ENCODE results near the gene HTR6. TPM values are rescaled to one million over a fixed set of nuclear protein-coding genes. Genes with fewer than 3 reads are reported as not detected.

The HTR6 gene
- total RNA-seq: not detected

- ChIA-PET CTCF (interaction anchor here (1.1 to 1.3 kb wide), 2 partner anchors 8 to 40 kb away, joined by 3 to 6 read pairs; no protein-coding TSS in a partner anchor), POLR2A (no interaction called here)
- DNase-seq: no peak
- Mint-ChIP-seq H3K36me3 (ENCODE audit: low read depth) (no peaks in the 10 kb centered on the region), H3K4me1 (peaks cover 16% of the 10 kb centered on the region), H3K27me3 (peaks cover 40% of the 10 kb centered on the region), H3K27ac (no peak within 1 kb of the TSS), H3K4me3 (no peak within 1 kb of the TSS), H3K9me3 (no peaks in the 10 kb centered on the region)
Observed at GRCh38 chr1:19664453-19665185, at the start of gene HTR6. Gene HTR6, plus strand, starts transcription at chr1:19664875. Its CDS starts 879 bp downstream, at chr1:19665754.

- no peak for DNase-seq
- POLR2A ChIA-PET: no interaction called here
Observed at GRCh38 chr1:19615438-19615837, 49.2 kb upstream of the HTR6 start.

GRCh38 chr1:19616489-19616888 is 48.2 kb upstream of the HTR6 start:
- POLR2A ChIA-PET: no interaction called here
- H3K4me3 Mint-ChIP-seq: no peak overlapping the region
- no peak overlapping the region for H3K27ac Mint-ChIP-seq
- H3K27me3 Mint-ChIP-seq: no peaks in the 10 kb centered on the region
- peaks cover 7% of the 10 kb centered on the region for H3K4me1 Mint-ChIP-seq
- peaks cover 14% of the 10 kb centered on the region for H3K36me3 Mint-ChIP-seq (ENCODE audit: low read depth)
- no peak for DNase-seq
- CTCF ChIA-PET: interaction anchor here (1.4 kb wide), 1 partner anchor 34 kb away, joined by 3 read pairs; no protein-coding TSS in a partner anchor
- no peaks in the 10 kb centered on the region for H3K9me3 Mint-ChIP-seq

More at GRCh38 chr1:19615438-19615837, 49.2 kb upstream of the HTR6 start:
- Mint-ChIP-seq H3K4me3 (no peak overlapping the region), H3K9me3 (no peaks in the 10 kb centered on the region), H3K27ac (no peak overlapping the region), H3K36me3 (ENCODE audit: low read depth) (peaks cover 14% of the 10 kb centered on the region), H3K27me3 (no peaks in the 10 kb centered on the region), H3K4me1 (peaks cover 7% of the 10 kb centered on the region)
- CTCF ChIA-PET: no interaction called here

- Mint-ChIP-seq H3K27me3 (no peaks in the 10 kb centered on the region), H3K9me3 (no peaks in the 10 kb centered on the region), H3K4me3 (no peak overlapping the region), H3K36me3 (ENCODE audit: low read depth) (peaks cover 17% of the 10 kb centered on the region), H3K27ac (no peak overlapping the region), H3K4me1 (peaks cover 7% of the 10 kb centered on the region)
- CTCF ChIA-PET: interaction anchor here (1.4 to 1.5 kb wide), 2 partner anchors 24 to 35 kb away, joined by 3 read pairs; no protein-coding TSS in a partner anchor
- POLR2A ChIA-PET: no interaction called here
- no peak for DNase-seq
Observed at GRCh38 chr1:19617376-19617775, 47.3 kb upstream of the HTR6 start.

- POLR2A ChIA-PET: no interaction called here
- Mint-ChIP-seq H3K9me3 (no peaks in the 10 kb centered on the region), H3K36me3 (ENCODE audit: low read depth) (peaks cover 19% of the 10 kb centered on the region), H3K4me1 (no peaks in the 10 kb centered on the region), H3K27me3 (no peaks in the 10 kb centered on the region), H3K27ac (no peak overlapping the region), H3K4me3 (no peak overlapping the region)
- DNase-seq: no peak
- CTCF ChIA-PET: interaction anchor here (1.5 kb wide), 1 partner anchor 23 kb away, joined by 3 read pairs; no protein-coding TSS in a partner anchor
Observed at GRCh38 chr1:19618428-19618827, 46.2 kb upstream of the HTR6 start.

- no peak overlapping the region for H3K27ac Mint-ChIP-seq
- POLR2A ChIA-PET: no interaction called here
Observed at GRCh38 chr1:19619697-19620384, 44.8 kb upstream of the HTR6 start.

GRCh38 chr1:19620786-19621185 is 43.9 kb upstream of the HTR6 start:
- no peak for DNase-seq
- ChIA-PET POLR2A (no interaction called here), CTCF (no interaction called here)
- H3K27me3 Mint-ChIP-seq: no peaks in the 10 kb centered on the region
- no peak overlapping the region for H3K4me3 Mint-ChIP-seq
- no peaks in the 10 kb centered on the region for H3K9me3 Mint-ChIP-seq
- peaks cover 23% of the 10 kb centered on the region for H3K36me3 Mint-ChIP-seq (ENCODE audit: low read depth)
- no peaks in the 10 kb centered on the region for H3K4me1 Mint-ChIP-seq
- H3K27ac Mint-ChIP-seq: no peak overlapping the region

More at GRCh38 chr1:19619697-19620384, 44.8 kb upstream of the HTR6 start:
- no peaks in the 10 kb centered on the region for H3K9me3 Mint-ChIP-seq
- CTCF ChIA-PET: no interaction called here
- H3K27me3 Mint-ChIP-seq: no peaks in the 10 kb centered on the region
- H3K4me1 Mint-ChIP-seq: no peaks in the 10 kb centered on the region
- DNase-seq: no peak
- peaks cover 28% of the 10 kb centered on the region for H3K36me3 Mint-ChIP-seq (ENCODE audit: low read depth)
- H3K4me3 Mint-ChIP-seq: no peak overlapping the region

- H3K4me3 Mint-ChIP-seq: no peak overlapping the region
- DNase-seq: no peak
- POLR2A ChIA-PET: no interaction called here
- CTCF ChIA-PET: no interaction called here
- H3K36me3 Mint-ChIP-seq (ENCODE audit: low read depth): peaks cover 29% of the 10 kb centered on the region
- no peaks in the 10 kb centered on the region for H3K27me3 Mint-ChIP-seq
- H3K9me3 Mint-ChIP-seq: no peaks in the 10 kb centered on the region
- no peak overlapping the region for H3K27ac Mint-ChIP-seq
- no peaks in the 10 kb centered on the region for H3K4me1 Mint-ChIP-seq
Observed at GRCh38 chr1:19621274-19621950, 43.3 kb upstream of the HTR6 start.

- ChIA-PET POLR2A (no interaction called here), CTCF (no interaction called here)
- Mint-ChIP-seq H3K9me3 (no peaks in the 10 kb centered on the region), H3K36me3 (ENCODE audit: low read depth) (peaks cover 34% of the 10 kb centered on the region), H3K27me3 (no peaks in the 10 kb centered on the region), H3K27ac (no peak overlapping the region), H3K4me1 (no peaks in the 10 kb centered on the region), H3K4me3 (no peak overlapping the region)
- DNase-seq: no peak
Observed at GRCh38 chr1:19622204-19622603, 42.5 kb upstream of the HTR6 start.

- peaks cover 40% of the 10 kb centered on the region for H3K36me3 Mint-ChIP-seq (ENCODE audit: low read depth)
- POLR2A ChIA-PET: no interaction called here
- CTCF ChIA-PET: no interaction called here
Observed at GRCh38 chr1:19623523-19623922, 41.2 kb upstream of the HTR6 start.

GRCh38 chr1:19625291-19625937 is 39.3 kb upstream of the HTR6 start:
- Mint-ChIP-seq H3K27ac (no peak overlapping the region), H3K36me3 (ENCODE audit: low read depth) (peaks cover 43% of the 10 kb centered on the region), H3K4me1 (no peaks in the 10 kb centered on the region), H3K9me3 (no peaks in the 10 kb centered on the region), H3K27me3 (no peaks in the 10 kb centered on the region), H3K4me3 (no peak overlapping the region)
- ChIA-PET CTCF (no interaction called here), POLR2A (interaction anchor here (1.0 kb wide), 1 partner anchor 20 kb away, joined by 3 read pairs; no protein-coding TSS in a partner anchor)
- DNase-seq: no peak

More at GRCh38 chr1:19623523-19623922, 41.2 kb upstream of the HTR6 start:
- no peak for DNase-seq
- no peak overlapping the region for H3K4me3 Mint-ChIP-seq
- no peaks in the 10 kb centered on the region for H3K4me1 Mint-ChIP-seq
- H3K27me3 Mint-ChIP-seq: no peaks in the 10 kb centered on the region
- no peaks in the 10 kb centered on the region for H3K9me3 Mint-ChIP-seq
- no peak overlapping the region for H3K27ac Mint-ChIP-seq

- Mint-ChIP-seq H3K27ac (no peak overlapping the region), H3K27me3 (no peaks in the 10 kb centered on the region)
Observed at GRCh38 chr1:19628879-19629278, 35.8 kb upstream of the HTR6 start.

GRCh38 chr1:19629357-19629756 is 35.3 kb upstream of the HTR6 start:
- ChIA-PET CTCF (no interaction called here), POLR2A (no interaction called here)
- Mint-ChIP-seq H3K36me3 (ENCODE audit: low read depth) (peaks cover 29% of the 10 kb centered on the region), H3K4me1 (no peaks in the 10 kb centered on the region), H3K4me3 (no peak overlapping the region), H3K9me3 (no peaks in the 10 kb centered on the region), H3K27ac (no peak overlapping the region), H3K27me3 (no peaks in the 10 kb centered on the region)
- DNase-seq: no peak

More at GRCh38 chr1:19628879-19629278, 35.8 kb upstream of the HTR6 start:
- Mint-ChIP-seq H3K4me1 (no peaks in the 10 kb centered on the region), H3K4me3 (no peak overlapping the region), H3K36me3 (ENCODE audit: low read depth) (peaks cover 30% of the 10 kb centered on the region), H3K9me3 (no peaks in the 10 kb centered on the region)
- POLR2A ChIA-PET: no interaction called here
- CTCF ChIA-PET: no interaction called here
- DNase-seq: no peak
